Gastrocnemius medialis (tissue), 4 donors: ENCODE results near the gene ZBTB47. TPM values are rescaled to one million over a fixed set of nuclear protein-coding genes. Genes with fewer than 3 reads are reported as not detected.
A peak's percentile ranks its signal among the peaks of the same experiment; 100 is the strongest.

Source experiments
- ATAC-seq, 2 donors: fragments of 150-250 bp; one replicate each; pipeline ENCODE4 v1.9.1; 2016
- DNase-seq, 2 donors: peaks; one replicate each; pipeline ENCODE4 v3.0.0-alpha.2; 2019
- H3K27ac ChIP-seq, 4 donors: fragments of 200-600 bp; sonication (generic); 1 replicate in 1 of 4; 2 replicates in 3 of 4; pipeline ENCODE4 v1.5.1; 2016 to 2018; ENCODE audit warnings: mild to moderate bottlenecking in 2 of 4, moderate library complexity in 1 of 4
- H3K27me3 ChIP-seq, 3 donors: fragments of 200-600 bp; sonication (generic) in 2 of 3; 1 replicate in 1 of 3; 2 replicates in 2 of 3; pipeline versions ENCODE4 v1.5.1 to v1.6.0; 2016 to 2019; ENCODE audit warnings: mild to moderate bottlenecking in 1 of 3, moderate library complexity in 1 of 3
- H3K36me3 ChIP-seq, 2 donors: fragments of 200-600 bp; sonication (generic) in 1 of 2; one replicate each; pipeline ENCODE4 v1.5.1; 2017 to 2018
- H3K4me1 ChIP-seq, 2 donors: fragments of 200-600 bp; sonication (generic) in 1 of 2; one replicate each; pipeline ENCODE4 v1.5.1; 2016 to 2017; ENCODE audit warnings: mild to moderate bottlenecking in 2 of 2
- H3K4me3 ChIP-seq, 4 donors: fragments of 200-600 bp; sonication (generic) in 3 of 4; 1 replicate in 1 of 4; 2 replicates in 3 of 4; pipeline ENCODE4 v1.5.1; 2016 to 2019; ENCODE audit warnings: mild to moderate bottlenecking in 2 of 4
- H3K9me3 ChIP-seq, 3 donors: fragments of 200-600 bp; sonication (generic) in 2 of 3; 1 replicate in 1 of 3; 2 replicates in 2 of 3; pipeline ENCODE4 v1.5.1; 2016 to 2019
- CTCF ChIP-seq, 5 experiments: fragments of 450-650 bp in 3 of 5; fragments of 200-600 bp in 2 of 5; sonication (generic) in 2 of 5; IDR thresholded peaks in 4 of 5; conservative IDR thresholded peaks in 1 of 5; 1 replicate in 4 of 5; 2 replicates in 1 of 5; pipeline ENCODE4 v1.5.1; 2016 to 2019; ENCODE audit warnings: antibody characterized with exemption in 5 of 5, mild to moderate bottlenecking in 3 of 5, moderate library complexity in 3 of 5
- POLR2A ChIP-seq, 2 donors: fragments of 450-650 bp; IDR thresholded peaks; one replicate each; pipeline ENCODE4 v1.6.1; 2017; ENCODE audit warnings: antibody characterized with exemption in 2 of 2, mild to moderate bottlenecking in 2 of 2, moderate library complexity in 2 of 2
- in situ Hi-C, 4 donors: fragments of 200-750 bp; cut with MboI; loops; one replicate each; pipeline versions ENCODE4 v1.15.0 to v1.8.0; 2017; ENCODE audit warnings: low sequenced_read_pairs in 4 of 4
- intact Hi-C: fragments of 100-400 bp; cut with DNase I; formaldehyde crosslinking; loops from one replicate; pipeline ENCODE4 v1.15.1; 2023; ENCODE audit warnings: low total_unique reads
- total RNA-seq, 4 donors: library from RNA; depleted of rRNA; stranded (reverse); fragments of >200 nt; gene quantifications; one replicate each; pipeline versions ENCODE4 v1.1.0 to v1.2.3, GENCODE V29; 2016

Gene ZBTB47
- total RNA-seq, 4 donors from 2014 or later: 141 to 256 (median 167) TPM

GRCh38 chr3:42612217-42612616, 41.3 kb upstream of the ZBTB47 start:
- intact Hi-C loops (no loop called here), in situ Hi-C loops (no loop called here)
- DNase-seq (no peak), ATAC-seq (no peak)
- H3K9me3 ChIP-seq: no peaks in the 10 kb centered on the region
- peaks cover 79 to 84% of the 10 kb centered on the region in 2 donors for H3K4me1 ChIP-seq
- no peak overlapping the region for H3K4me3 ChIP-seq
- no peaks in the 10 kb centered on the region for H3K36me3 ChIP-seq
- no peaks in the 10 kb centered on the region for H3K27me3 ChIP-seq
- no peak for TF ChIP-seq POLR2A (IDR thresholded peaks at IDR 0.05)
- no peak for TF ChIP-seq CTCF (IDR thresholded peaks at IDR 0.05 in 4 of 5, conservative IDR thresholded peaks at IDR 0.05 in 1 of 5)
- peak overlapping the region; percentile 60 to 96 (median 74) for H3K27ac ChIP-seq

- Histone ChIP-seq H3K27me3 (no peaks in the 10 kb centered on the region), H3K36me3 (peaks cover 0 to 4% of the 10 kb centered on the region in 2 donors), H3K27ac (peak overlapping the region; percentile 59 to 96 (median 74)), H3K4me3 (no peak overlapping the region), H3K4me1 (peaks cover 82 to 88% of the 10 kb centered on the region in 2 donors), H3K9me3 (no peaks in the 10 kb centered on the region)
- DNase-seq (no peak), ATAC-seq (peak; percentile 30 to 84)
- no peak for TF ChIP-seq POLR2A (IDR thresholded peaks at IDR 0.05)
- no peak for TF ChIP-seq CTCF (IDR thresholded peaks at IDR 0.05 in 4 of 5, conservative IDR thresholded peaks at IDR 0.05 in 1 of 5)
- intact Hi-C loops: no loop called here
- in situ Hi-C loops: no loop called here
These were observed 40.6 kb upstream of the ZBTB47 start for GRCh38 chr3:42612928-42613327.

DNA sequence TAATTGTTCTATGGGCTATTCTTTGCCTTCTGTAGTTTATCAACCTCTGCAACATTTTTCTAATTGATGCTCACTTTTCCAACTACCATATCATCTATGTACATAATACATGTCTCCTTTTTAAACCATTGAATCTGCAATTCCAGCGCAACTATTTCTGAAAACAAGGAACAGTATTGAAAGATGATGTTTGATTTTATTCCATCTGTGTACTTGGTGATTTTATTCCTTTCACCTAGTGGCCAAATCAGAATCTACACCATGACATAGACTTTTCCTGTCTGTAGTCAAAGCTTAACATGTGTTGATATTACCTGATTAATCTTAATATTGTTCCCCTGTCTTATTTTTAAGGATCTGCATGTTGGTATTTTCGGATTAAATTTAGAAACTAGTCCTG, 40.0 kb upstream of the ZBTB47 start:
- in situ Hi-C loops: no loop called here
- ATAC-seq (peak in 1 of 2 donors; percentile 44), DNase-seq (no peak)
- no peaks in the 10 kb centered on the region for H3K27me3 ChIP-seq
- H3K4me1 ChIP-seq: peaks cover 78 to 86% of the 10 kb centered on the region in 2 donors
- no peaks in the 10 kb centered on the region for H3K9me3 ChIP-seq
- peaks cover 0 to 9% of the 10 kb centered on the region in 2 donors for H3K36me3 ChIP-seq
- intact Hi-C loops: no loop called here
- no peak overlapping the region for H3K4me3 ChIP-seq
- no peak for TF ChIP-seq POLR2A (IDR thresholded peaks at IDR 0.05)
- peak; percentile 34 to 48 (median 45) for TF ChIP-seq CTCF (IDR thresholded peaks at IDR 0.05 in 4 of 5, conservative IDR thresholded peaks at IDR 0.05 in 1 of 5)
- H3K27ac ChIP-seq: peak overlapping the region; percentile 59 to 96 (median 74)

DNA sequence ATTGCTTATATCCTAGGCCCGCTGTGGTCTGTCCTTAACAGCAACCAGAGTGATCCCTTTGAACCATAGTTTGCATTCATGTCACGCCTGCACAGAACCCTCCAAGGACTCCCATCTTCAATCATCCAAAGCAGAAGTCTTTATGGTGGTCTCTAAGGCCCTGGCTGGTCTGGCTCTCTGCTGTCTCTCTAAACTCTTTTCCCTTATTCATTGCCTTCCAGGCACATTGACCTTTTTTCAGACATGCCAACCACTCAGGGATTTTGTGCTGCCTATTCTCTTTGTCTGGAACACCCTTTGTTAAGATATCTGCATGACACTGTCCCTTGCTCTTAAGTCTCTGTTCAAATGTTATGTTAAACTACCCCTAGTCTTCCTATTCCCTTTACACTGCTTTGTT, 21.9 kb upstream of the ZBTB47 start:
- peak; percentile 13 to 15 for ATAC-seq
- peaks cover 0 to 7% of the 10 kb centered on the region in 2 donors for H3K4me1 ChIP-seq
- H3K4me3 ChIP-seq: no peak overlapping the region
- H3K36me3 ChIP-seq: peaks cover 4 to 64% of the 10 kb centered on the region in 2 donors
- no peak for DNase-seq
- peak overlapping the region; percentile 16 to 64 (median 43) for H3K27ac ChIP-seq
- H3K9me3 ChIP-seq: no peaks in the 10 kb centered on the region
- no peaks in the 10 kb centered on the region for H3K27me3 ChIP-seq
- in situ Hi-C loops (no loop called here), intact Hi-C loops (no loop called here)
- TF ChIP-seq POLR2A (IDR thresholded peaks at IDR 0.05): no peak
- no peak for TF ChIP-seq CTCF (IDR thresholded peaks at IDR 0.05 in 4 of 5, conservative IDR thresholded peaks at IDR 0.05 in 1 of 5)

- in situ Hi-C loops: no loop called here
- DNase-seq (peak; percentile 58 to 74), ATAC-seq (peak; percentile 91 to 96)
- Histone ChIP-seq H3K27ac (peak overlapping the region; percentile 24 to 64 (median 54)), H3K27me3 (no peaks in the 10 kb centered on the region), H3K4me1 (peaks cover 0 to 7% of the 10 kb centered on the region in 2 donors), H3K4me3 (no peak overlapping the region), H3K36me3 (peaks cover 4 to 69% of the 10 kb centered on the region in 2 donors), H3K9me3 (no peaks in the 10 kb centered on the region)
- intact Hi-C loops: no loop called here
- TF ChIP-seq POLR2A (IDR thresholded peaks at IDR 0.05): no peak
These were observed 21.4 kb upstream of the ZBTB47 start for GRCh38 chr3:42632146-42632545.
